B cell (primary cell): ENCODE results near the gene DIP2B.

Source experiments
- EZH2 ChIP-seq: IDR thresholded peaks from 2 replicates; pipeline ENCODE4 v1.6.1; 2012; ENCODE audit warnings: borderline replicate concordance, low read depth, mild to moderate bottlenecking, moderate library complexity, low read length; ENCODE audit not compliant: insufficient read depth, poor library complexity, severe bottlenecking
- TF ChIP-seq, protein P1 (sequence below): fragments of 200-600 bp; IDR thresholded peaks from one replicate; pipeline ENCODE4 v1.8.0; 2022; ENCODE audit warnings: antibody characterized with exemption, mild to moderate bottlenecking

DNA sequence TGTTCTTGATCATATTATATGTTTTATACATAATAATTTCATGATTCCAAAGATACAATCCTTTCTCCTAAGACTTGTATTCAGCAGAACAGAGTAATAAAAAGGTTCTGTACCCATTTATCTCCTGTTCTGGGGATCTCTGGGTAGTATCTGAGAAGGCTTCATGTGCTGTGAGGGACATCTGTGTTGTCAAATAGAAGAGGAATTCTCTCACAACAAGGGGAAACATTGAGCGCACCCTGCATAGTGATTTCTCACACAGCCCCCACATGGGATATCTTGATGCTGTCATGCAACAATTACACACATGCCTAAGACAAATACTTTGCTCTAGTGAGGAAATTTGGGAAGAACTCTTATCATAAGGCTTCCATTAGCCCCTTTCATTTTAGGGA is 157.3 kb downstream of the DIP2B start:
- TF ChIP-seq, protein P1, sequence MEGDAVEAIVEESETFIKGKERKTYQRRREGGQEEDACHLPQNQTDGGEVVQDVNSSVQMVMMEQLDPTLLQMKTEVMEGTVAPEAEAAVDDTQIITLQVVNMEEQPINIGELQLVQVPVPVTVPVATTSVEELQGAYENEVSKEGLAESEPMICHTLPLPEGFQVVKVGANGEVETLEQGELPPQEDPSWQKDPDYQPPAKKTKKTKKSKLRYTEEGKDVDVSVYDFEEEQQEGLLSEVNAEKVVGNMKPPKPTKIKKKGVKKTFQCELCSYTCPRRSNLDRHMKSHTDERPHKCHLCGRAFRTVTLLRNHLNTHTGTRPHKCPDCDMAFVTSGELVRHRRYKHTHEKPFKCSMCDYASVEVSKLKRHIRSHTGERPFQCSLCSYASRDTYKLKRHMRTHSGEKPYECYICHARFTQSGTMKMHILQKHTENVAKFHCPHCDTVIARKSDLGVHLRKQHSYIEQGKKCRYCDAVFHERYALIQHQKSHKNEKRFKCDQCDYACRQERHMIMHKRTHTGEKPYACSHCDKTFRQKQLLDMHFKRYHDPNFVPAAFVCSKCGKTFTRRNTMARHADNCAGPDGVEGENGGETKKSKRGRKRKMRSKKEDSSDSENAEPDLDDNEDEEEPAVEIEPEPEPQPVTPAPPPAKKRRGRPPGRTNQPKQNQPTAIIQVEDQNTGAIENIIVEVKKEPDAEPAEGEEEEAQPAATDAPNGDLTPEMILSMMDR = no peak
- no peak for TF ChIP-seq EZH2
